Peyer's patch (tissue), 4 donors: ENCODE results near the gene NRG3. TPM values are rescaled to one million over a fixed set of nuclear protein-coding genes. Genes with fewer than 3 reads are reported as not detected.
"Not testable (repeated sequence)": the region's sequence is repeated elsewhere in the genome, so short reads cannot be mapped to it uniquely, and the experiment has no call there.

Experiments used
- DNase-seq, 3 donors: peaks; one replicate each; pipeline ENCODE4 v3.0.0-alpha.2; 2017 to 2019
- H3K27ac ChIP-seq, 4 donors: fragments of 200-600 bp; sonication (generic); one replicate each; pipeline ENCODE4 v1.5.1; 2016 to 2019
- H3K27me3 ChIP-seq, 2 donors: fragments of 200-600 bp; sonication (generic); one replicate each; pipeline ENCODE4 v1.5.1; 2019
- H3K36me3 ChIP-seq, 3 donors: fragments of 200-600 bp; sonication (generic); one replicate each; pipeline ENCODE4 v1.5.1; 2016 to 2019
- H3K4me1 ChIP-seq, 4 donors: fragments of 200-600 bp; sonication (generic); one replicate each; pipeline ENCODE4 v1.5.1; 2016 to 2019
- H3K4me3 ChIP-seq, 4 donors: fragments of 200-600 bp; sonication (generic); 1 replicate in 3 of 4; 2 replicates in 1 of 4; pipeline ENCODE4 v1.5.1; 2016 to 2019; ENCODE audit warnings: mild to moderate bottlenecking in 1 of 4
- H3K9me3 ChIP-seq, 4 donors: fragments of 200-600 bp; sonication (generic); one replicate each; pipeline ENCODE4 v1.5.1; 2016 to 2019; ENCODE audit warnings: mild to moderate bottlenecking in 1 of 4
- CTCF ChIP-seq, 6 experiments: fragments of 450-650 bp in 4 of 6; fragments of 200-600 bp in 2 of 6; sonication (generic) in 1 of 6; IDR thresholded peaks; one replicate each; pipeline ENCODE4 v1.5.1; 2017 to 2019; ENCODE audit warnings: antibody characterized with exemption in 6 of 6, mild to moderate bottlenecking in 3 of 6, moderate library complexity in 1 of 6
- POLR2A ChIP-seq, 2 donors: fragments of 450-650 bp; IDR thresholded peaks; one replicate each; pipeline ENCODE4 v1.5.1; 2017; ENCODE audit warnings: antibody characterized with exemption in 2 of 2, mild to moderate bottlenecking in 2 of 2, moderate library complexity in 2 of 2
- total RNA-seq, 4 donors: library from RNA; depleted of rRNA; stranded (reverse); fragments of >200 nt; gene quantifications; one replicate each; pipeline ENCODE4 v1.1.0, GENCODE V29; 2016

NRG3 gene
- total RNA-seq, 4 donors from 2014 or later, result not detected

GRCh38 chr10:82980321-82980720 is 1105.3 kb downstream of the NRG3 start:
- Histone ChIP-seq H3K27me3 (no peaks in the 10 kb centered on the region), H3K9me3 (peaks cover 0 to 4% (median 0%) of the 10 kb centered on the region in 4 donors), H3K4me1 (no peaks in the 10 kb centered on the region), H3K27ac (no peak overlapping the region), H3K36me3 (no peaks in the 10 kb centered on the region), H3K4me3 (no peak overlapping the region)
- TF ChIP-seq CTCF (IDR thresholded peaks at IDR 0.05) (no peak), POLR2A (IDR thresholded peaks at IDR 0.05) (no peak)
- no peak for DNase-seq

- TF ChIP-seq CTCF (IDR thresholded peaks at IDR 0.05), result no peak
- TF ChIP-seq POLR2A (IDR thresholded peaks at IDR 0.05), result no peak
- peaks cover 0 to 4% (median 0%) of the 10 kb centered on the region in 4 donors for H3K9me3 ChIP-seq
- DNase-seq, result no peak
- H3K27me3 ChIP-seq, result no peaks in the 10 kb centered on the region
- no peak overlapping the region for H3K27ac ChIP-seq
- no peaks in the 10 kb centered on the region for H3K4me1 ChIP-seq
- no peaks in the 10 kb centered on the region for H3K36me3 ChIP-seq
- no peak overlapping the region for H3K4me3 ChIP-seq
These were observed 1106.2 kb downstream of the NRG3 start for GRCh38 chr10:82981137-82981723.

GRCh38 chr10:82982110-82982608 is 1107.2 kb downstream of the NRG3 start:
- DNase-seq, result no peak

GRCh38 chr10:82986216-82986615 is 1111.2 kb downstream of the NRG3 start:
- Histone ChIP-seq H3K9me3 (peaks cover 0 to 4% (median 0%) of the 10 kb centered on the region in 4 donors), H3K27ac (no peak overlapping the region), H3K36me3 (no peaks in the 10 kb centered on the region), H3K27me3 (no peaks in the 10 kb centered on the region), H3K4me3 (no peak overlapping the region), H3K4me1 (no peaks in the 10 kb centered on the region)
- TF ChIP-seq POLR2A (IDR thresholded peaks at IDR 0.05) (no peak), CTCF (IDR thresholded peaks at IDR 0.05) (no peak)
- DNase-seq, result no peak

More at GRCh38 chr10:82982110-82982608, 1107.2 kb downstream of the NRG3 start:
- Histone ChIP-seq H3K27me3 (no peaks in the 10 kb centered on the region), H3K27ac (no peak overlapping the region), H3K4me1 (no peaks in the 10 kb centered on the region), H3K4me3 (no peak overlapping the region), H3K36me3 (no peaks in the 10 kb centered on the region), H3K9me3 (peaks cover 0 to 4% (median 0%) of the 10 kb centered on the region in 4 donors)
- TF ChIP-seq POLR2A (IDR thresholded peaks at IDR 0.05) (no peak), CTCF (IDR thresholded peaks at IDR 0.05) (no peak)

- DNase-seq, H3K27ac ChIP-seq, H3K27me3 ChIP-seq, H3K4me3 ChIP-seq, H3K9me3 ChIP-seq, H3K36me3 ChIP-seq, H3K4me1 ChIP-seq: not testable (repeated sequence)
These were observed 1131.5 kb downstream of the NRG3 start for GRCh38 chr10:83006479-83006878.

GRCh38 chr10:83007510-83007909 is 1132.5 kb downstream of the NRG3 start:
- H3K4me1 ChIP-seq, result no peaks in the 10 kb centered on the region
- no peak for DNase-seq
- H3K27ac ChIP-seq, result no peak overlapping the region
- TF ChIP-seq POLR2A (IDR thresholded peaks at IDR 0.05), result no peak
- no peak for TF ChIP-seq CTCF (IDR thresholded peaks at IDR 0.05)
- no peaks in the 10 kb centered on the region for H3K36me3 ChIP-seq
- no peaks in the 10 kb centered on the region for H3K27me3 ChIP-seq
- H3K4me3 ChIP-seq, result no peak overlapping the region
- H3K9me3 ChIP-seq, result no peaks in the 10 kb centered on the region
